Heart right ventricle (tissue), 16 donors: ENCODE measurements around the gene TMEM130. TPM values are rescaled to one million over a fixed set of nuclear protein-coding genes. Genes with fewer than 3 reads are reported as not detected.

Experiments
- ATAC-seq, 8 donors: fragments of 200-7000 bp; cut with Tn5 transposase; one replicate each; pipeline ENCODE4 v1.9.1; 2020; ENCODE audit warnings: mild to moderate bottlenecking in 8 of 8, moderate library complexity in 8 of 8, moderate number of reproducible peaks in 1 of 8
- DNase-seq, 2 donors: peaks; one replicate each; pipeline ENCODE4 v3.0.0-alpha.2; 2020
- H3K27ac ChIP-seq, 10 donors: fragments of 200-600 bp; sonication (generic) in 2 of 10; one replicate each; pipeline versions ENCODE4 v1.5.0 to v1.8.0; 2020 to 2022; ENCODE audit warnings: mild to moderate bottlenecking in 3 of 10
- H3K27me3 ChIP-seq, 7 donors: fragments of 200-600 bp; one replicate each; pipeline ENCODE4 v1.8.0; 2021 to 2022; ENCODE audit warnings: mild to moderate bottlenecking in 2 of 7
- H3K36me3 ChIP-seq, 9 donors: fragments of 200-600 bp; sonication (generic) in 1 of 9; one replicate each; pipeline versions ENCODE4 v1.5.0 to v1.8.0; 2020 to 2022; ENCODE audit warnings: mild to moderate bottlenecking in 2 of 9
- H3K4me1 ChIP-seq, 9 donors: fragments of 200-600 bp; sonication (generic) in 1 of 9; one replicate each; pipeline versions ENCODE4 v1.5.0 to v1.8.0; 2020 to 2022; ENCODE audit warnings: mild to moderate bottlenecking in 4 of 9
- H3K4me3 ChIP-seq, 10 donors: fragments of 200-600 bp; sonication (generic) in 2 of 10; one replicate each; pipeline versions ENCODE4 v1.5.0 to v1.8.0; 2020 to 2022; ENCODE audit warnings: mild to moderate bottlenecking in 7 of 10, moderate library complexity in 2 of 10
- H3K9me3 ChIP-seq, 11 donors: fragments of 200-600 bp in 10 of 11; sonication (generic) in 2 of 11; one replicate each; pipeline versions ENCODE4 v1.5.0 to v1.8.0; 2013 to 2022; ENCODE audit warnings: mild to moderate bottlenecking in 2 of 11, control low read depth in 1 of 11, moderate library complexity in 1 of 11
- CTCF ChIP-seq, 9 donors: fragments of 200-600 bp; sonication (generic) in 2 of 9; IDR thresholded peaks; one replicate each; pipeline versions ENCODE4 v1.5.0 to v1.8.0; 2021 to 2022; ENCODE audit warnings: antibody characterized with exemption in 9 of 9, mild to moderate bottlenecking in 5 of 9, moderate library complexity in 1 of 9
- WGBS, 2 donors: extraction: QIAGEN DNeasy Blood & Tissue Kit; methylation state at CpG; one replicate each; pipeline ENCODE4 v1.1.7; 2013; ENCODE audit warnings: inconsistent platforms in 1 of 2; 5-methylcytosine and 5-hydroxymethylcytosine counted together
- intact Hi-C, 10 donors: fragments of 100-400 bp; cut with DNase I; formaldehyde crosslinking; loops; one replicate each; pipeline versions ENCODE4 v1.11.1 to v1.14.2; 2022
- polyA plus RNA-seq, 2 donors: library from polyadenylated mRNA; stranded (reverse); fragments of 200-250 nt; gene quantifications; one replicate each; pipeline ENCODE4 v1.2.3, GENCODE V29; 2013
- total RNA-seq, 10 donors: library from RNA; stranded (reverse); fragmentation: NEBNext Ultra II Directional in 3 of 10; extraction: Animal tissue kit (Norgen Biotek cat#: 25700) in 3 of 10; gene quantifications; one replicate each; pipeline versions ENCODE4 v1.2.1 to v1.2.4, GENCODE V29; 2021 to 2023
- donor health status: Arrhythmogenic right ventricular cardiomyopathy.
- donor health status: ischemic (EF 13 %, LVEDD 7.1; RV severe dilation, severe dysfunction).
- donor health status: healthy with polysubstance abuse.
- donor health status: DM: no; HTN: yes; CAD: no.
- donor health status: DM: no; HTN: no; CAD: no.
- donor health status: ischemic (EF 25% LVEDD 6.9; RV normal size, moderate dysfunction).
- donor health status: ischemic (EF 25% LVEDD 5.7; RV mildly dilated, moderate dysfunction).
- donor health status: healthy.
- donor health status: DM: yes; HTN: yes; CAD: no.
- donor health status: Ischemic cardiomyopathy.
- donor health status: ischemic (EF 35%, LVEDD 5.7; RV mildly dilated, moderate dysfunction).
- donor health status: nonischemic (EF 11% LVEDD 7.7; RV severe dilation, severe dysfunction).
- donor health status: DM: yes; HTN: yes; CAD: no.
- donor health status: PGD.
- donor health status: ischemic (EF 29% LVEDD 5.4; RV normal size, mild dysfunction).
- donor health status: nonischemic (EF 23%, LVEDD 6.1; RV moderate dilation, normal function).

Gene TMEM130
- total and polyA plus RNA-seq, 12 donors: 0.12 to 1.5 (median 0.25) TPM; not detected in 8

GRCh38 chr7:98821348-98821747, 48.5 kb downstream of the TMEM130 start:
- Histone ChIP-seq H3K36me3 (no peaks in the 10 kb centered on the region), H3K4me3 (no peak overlapping the region), H3K27me3 (no peaks in the 10 kb centered on the region), H3K9me3 (no peaks in the 10 kb centered on the region), H3K27ac (no peak overlapping the region), H3K4me1 (peaks cover 0 to 21% (median 8%) of the 10 kb centered on the region in 9 donors)
- no peak for TF ChIP-seq CTCF (IDR thresholded peaks at IDR 0.05)
- intact Hi-C loops: no loop called here
- 88 to 93% methylated on average over 1 of the region's 1 CpG for WGBS, 2 donors
- DNase-seq (no peak), ATAC-seq (no peak)

- DNase-seq (no peak), ATAC-seq (no peak)
- H3K27ac ChIP-seq: peak overlapping the region in 9 of 10 donors; percentile 56 to 87 (median 83)
- no peak for TF ChIP-seq CTCF (IDR thresholded peaks at IDR 0.05)
- no peaks in the 10 kb centered on the region for H3K27me3 ChIP-seq
- WGBS, 2 donors: 77 to 80% methylated on average over 3 of the region's 3 CpGs
- peaks cover 0 to 20% (median 5%) of the 10 kb centered on the region in 9 donors for H3K4me1 ChIP-seq
- H3K36me3 ChIP-seq: no peaks in the 10 kb centered on the region
- H3K4me3 ChIP-seq: no peak overlapping the region
- intact Hi-C loops: loop anchor here in 1 of 10 donors (1.0 kb wide), 1 partner anchor 9 kb away; no protein-coding TSS in a partner anchor
- H3K9me3 ChIP-seq: no peaks in the 10 kb centered on the region
Observed at GRCh38 chr7:98816967-98817710, 52.7 kb downstream of the TMEM130 start.

- ATAC-seq (peak; percentile 93 to 98 (median 96)), DNase-seq (peak; percentile 46 to 72)
- Histone ChIP-seq H3K9me3 (no peaks in the 10 kb centered on the region), H3K4me1 (peaks cover 0 to 20% (median 5%) of the 10 kb centered on the region in 9 donors), H3K27me3 (no peaks in the 10 kb centered on the region), H3K27ac (peak overlapping the region in 9 of 10 donors; percentile 56 to 87 (median 83)), H3K36me3 (no peaks in the 10 kb centered on the region), H3K4me3 (no peak overlapping the region)
- intact Hi-C loops: loop anchor here in 1 of 10 donors (1.0 kb wide), 1 partner anchor 10 kb away; no protein-coding TSS in a partner anchor
- 29 to 44% methylated on average over 4 of the region's 4 CpGs for WGBS, 2 donors
- TF ChIP-seq CTCF (IDR thresholded peaks at IDR 0.05): no peak
Observed at GRCh38 chr7:98816241-98816640, 53.6 kb downstream of the TMEM130 start.

GRCh38 chr7:98815313-98815712, 54.5 kb downstream of the TMEM130 start:
- no peaks in the 10 kb centered on the region for H3K36me3 ChIP-seq
- H3K9me3 ChIP-seq: no peaks in the 10 kb centered on the region
- peaks cover 0 to 20% (median 5%) of the 10 kb centered on the region in 9 donors for H3K4me1 ChIP-seq
- H3K27ac ChIP-seq: peak overlapping the region in 1 of 10 donors; percentile 86
- intact Hi-C loops: no loop called here
- H3K27me3 ChIP-seq: no peaks in the 10 kb centered on the region
- no peak for TF ChIP-seq CTCF (IDR thresholded peaks at IDR 0.05)
- WGBS, 2 donors: 78 to 86% methylated on average over 1 of the region's 1 CpG
- ATAC-seq (no peak), DNase-seq (no peak)
- no peak overlapping the region for H3K4me3 ChIP-seq
